ENCODE results near the gene TOMT. TPM values are rescaled to one million over a fixed set of nuclear protein-coding genes. Genes with fewer than 3 reads are reported as not detected.

Gene TOMT
- total RNA-seq, 1 experiment from 2014 or later, result not detected

GRCh38 chr11:72144807-72145565 lies 39.3 kb downstream of the TOMT start:
- POLR2A ChIA-PET, result interaction anchor here (0.6 kb wide), 1 partner anchor 34 kb away, joined by 3 read pairs; no protein-coding TSS in a partner anchor
- CTCF ChIA-PET, result interaction anchor here (0.6 to 1.9 kb wide), 7 partner anchors 9 to 313 kb away, joined by 3 to 13 read pairs (median 4); no protein-coding TSS in a partner anchor
- no peak overlapping the region for H3K27ac Mint-ChIP-seq
- H3K9me3 Mint-ChIP-seq, result no peaks in the 10 kb centered on the region
- no peaks in the 10 kb centered on the region for H3K4me1 Mint-ChIP-seq
- DNase-seq (ENCODE audit: low spot score), result no peak
- H3K27me3 Mint-ChIP-seq (ENCODE audit: low read depth), result peaks cover 15% of the 10 kb centered on the region
- ATAC-seq, result no peak
- H3K36me3 Mint-ChIP-seq, result no peaks in the 10 kb centered on the region
- TF ChIP-seq JUN (CRISPR knock-in tag; IDR thresholded peaks at IDR 0.05) (no peak), E2F5 (CRISPR knock-in tag; IDR thresholded peaks at IDR 0.05) (no peak), ATF2 (CRISPR knock-in tag; IDR thresholded peaks at IDR 0.05; ENCODE audit: borderline replicate concordance, low read depth) (no peak)
- no peak overlapping the region for H3K4me3 Mint-ChIP-seq

DNA sequence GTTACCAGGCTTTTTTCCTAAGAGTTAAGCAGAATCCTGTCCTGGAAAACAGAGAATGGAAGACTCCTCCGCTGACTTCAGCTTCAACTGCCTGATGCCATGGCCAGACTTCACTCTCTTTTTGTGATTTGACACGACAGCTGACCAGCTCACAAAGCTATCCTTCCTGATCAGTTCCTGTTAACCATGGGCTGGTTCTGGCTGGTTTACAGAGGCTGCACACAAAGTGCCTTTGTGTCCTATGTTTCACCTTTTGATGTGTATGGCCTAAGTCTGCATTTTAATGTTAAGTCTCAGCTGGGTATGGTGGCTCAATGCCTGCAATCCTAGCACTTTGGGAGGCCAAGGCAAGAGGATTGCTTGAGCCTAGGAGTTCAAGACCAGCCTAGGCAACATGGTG lies 40.9 kb downstream of the TOMT start:
- ChIA-PET POLR2A (no interaction called here), CTCF (interaction anchor here (1.1 kb wide), 1 partner anchor 56 kb away, joined by 3 read pairs; no protein-coding TSS in a partner anchor)
- H3K9me3 Mint-ChIP-seq, result peaks cover 4% of the 10 kb centered on the region
- no peak overlapping the region for H3K27ac Mint-ChIP-seq
- TF ChIP-seq E2F1 (CRISPR knock-in tag; IDR thresholded peaks at IDR 0.05) (no peak), PREB (CRISPR knock-in tag; IDR thresholded peaks at IDR 0.05; ENCODE audit: borderline replicate concordance) (no peak), ZBTB21 (CRISPR knock-in tag; IDR thresholded peaks at IDR 0.05; ENCODE audit: borderline replicate concordance) (no peak), HMGXB4 (CRISPR knock-in tag; IDR thresholded peaks at IDR 0.05) (no peak), PRRX2 (CRISPR knock-in tag; IDR thresholded peaks at IDR 0.05) (no peak), ZNF671 (CRISPR knock-in tag; IDR thresholded peaks at IDR 0.05) (no peak), HMGA2 (CRISPR knock-in tag; IDR thresholded peaks at IDR 0.05) (no peak), ZNF423 (CRISPR knock-in tag; IDR thresholded peaks at IDR 0.05) (no peak), NR2C2 (CRISPR knock-in tag; IDR thresholded peaks at IDR 0.05) (no peak), FOXP4 (CRISPR knock-in tag; IDR thresholded peaks at IDR 0.05) (no peak), E2F4 (CRISPR knock-in tag; IDR thresholded peaks at IDR 0.05; ENCODE audit: borderline replicate concordance, low read depth) (no peak), NR3C1 (CRISPR knock-in tag; conservative IDR thresholded peaks at IDR 0.05; ENCODE audit: low read depth) (no peak)
- TF ChIP-seq, protein P1, sequence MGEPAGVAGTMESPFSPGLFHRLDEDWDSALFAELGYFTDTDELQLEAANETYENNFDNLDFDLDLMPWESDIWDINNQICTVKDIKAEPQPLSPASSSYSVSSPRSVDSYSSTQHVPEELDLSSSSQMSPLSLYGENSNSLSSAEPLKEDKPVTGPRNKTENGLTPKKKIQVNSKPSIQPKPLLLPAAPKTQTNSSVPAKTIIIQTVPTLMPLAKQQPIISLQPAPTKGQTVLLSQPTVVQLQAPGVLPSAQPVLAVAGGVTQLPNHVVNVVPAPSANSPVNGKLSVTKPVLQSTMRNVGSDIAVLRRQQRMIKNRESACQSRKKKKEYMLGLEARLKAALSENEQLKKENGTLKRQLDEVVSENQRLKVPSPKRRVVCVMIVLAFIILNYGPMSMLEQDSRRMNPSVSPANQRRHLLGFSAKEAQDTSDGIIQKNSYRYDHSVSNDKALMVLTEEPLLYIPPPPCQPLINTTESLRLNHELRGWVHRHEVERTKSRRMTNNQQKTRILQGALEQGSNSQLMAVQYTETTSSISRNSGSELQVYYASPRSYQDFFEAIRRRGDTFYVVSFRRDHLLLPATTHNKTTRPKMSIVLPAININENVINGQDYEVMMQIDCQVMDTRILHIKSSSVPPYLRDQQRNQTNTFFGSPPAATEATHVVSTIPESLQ (CRISPR knock-in tag; IDR thresholded peaks at IDR 0.05), result no peak
- ATAC-seq (no peak), DNase-seq (ENCODE audit: low spot score) (no peak)
- H3K4me1 Mint-ChIP-seq, result no peaks in the 10 kb centered on the region
- H3K27me3 Mint-ChIP-seq (ENCODE audit: low read depth), result peaks cover 11% of the 10 kb centered on the region
- 0 out of 2 replicates have a peak, but pooled peaks cover 3% of the 10 kb centered on the region for H3K36me3 Mint-ChIP-seq
- no peak overlapping the region for H3K4me3 Mint-ChIP-seq
